Upper lobe of right lung (tissue), 1 donor: ENCODE data around the gene INSL3. TPM values are rescaled to one million over a fixed set of nuclear protein-coding genes. Genes with fewer than 3 reads are reported as not detected.
"Not testable (repeated sequence)": the region's sequence is repeated elsewhere in the genome, so short reads cannot be mapped to it uniquely, and the experiment has no call there.

Experiments used
- ATAC-seq: fragments of 200-7000 bp; cut with Tn5 transposase; one replicate; pipeline ENCODE4 v1.9.1; 2020; ENCODE audit warnings: mild to moderate bottlenecking, moderate library complexity
- DNase-seq: peaks from one replicate; pipeline ENCODE4 v3.0.0-alpha.2; 2020
- H3K27ac ChIP-seq: fragments of 200-600 bp; one replicate; pipeline ENCODE4 v1.8.0; 2022
- H3K27me3 ChIP-seq: fragments of 200-600 bp; one replicate; pipeline ENCODE4 v1.8.0; 2022; ENCODE audit warnings: mild to moderate bottlenecking
- H3K36me3 ChIP-seq: fragments of 200-600 bp; one replicate; pipeline ENCODE4 v1.8.0; 2022
- H3K4me1 ChIP-seq: fragments of 200-600 bp; one replicate; pipeline ENCODE4 v1.8.0; 2022
- H3K4me3 ChIP-seq: fragments of 200-600 bp; one replicate; pipeline ENCODE4 v1.8.0; 2022; ENCODE audit warnings: mild to moderate bottlenecking
- H3K9me3 ChIP-seq: fragments of 200-600 bp; one replicate; pipeline ENCODE4 v1.8.0; 2022
- intact Hi-C: fragments of 100-400 bp; cut with DNase I; formaldehyde crosslinking; loops from one replicate; pipeline ENCODE4 v1.11.0; 2022
- total RNA-seq: library from RNA; stranded (reverse); fragmentation: NEBNext Ultra II Directional; extraction: Animal tissue kit (Norgen Biotek cat#: 25700); gene quantifications from one replicate; pipeline ENCODE4 v1.2.1, GENCODE V29; 2021
- TF ChIP-seq, protein P1 (sequence below): fragments of 200-600 bp; IDR thresholded peaks from one replicate; pipeline ENCODE4 v1.8.0; 2022; ENCODE audit warnings: antibody characterized with exemption
- donor health status: DM: no; HTN: yes; CAD: no; lungs with severe emphysema.

The INSL3 gene
- total RNA-seq, 1 donor from 2014 or later = not detected

DNA sequence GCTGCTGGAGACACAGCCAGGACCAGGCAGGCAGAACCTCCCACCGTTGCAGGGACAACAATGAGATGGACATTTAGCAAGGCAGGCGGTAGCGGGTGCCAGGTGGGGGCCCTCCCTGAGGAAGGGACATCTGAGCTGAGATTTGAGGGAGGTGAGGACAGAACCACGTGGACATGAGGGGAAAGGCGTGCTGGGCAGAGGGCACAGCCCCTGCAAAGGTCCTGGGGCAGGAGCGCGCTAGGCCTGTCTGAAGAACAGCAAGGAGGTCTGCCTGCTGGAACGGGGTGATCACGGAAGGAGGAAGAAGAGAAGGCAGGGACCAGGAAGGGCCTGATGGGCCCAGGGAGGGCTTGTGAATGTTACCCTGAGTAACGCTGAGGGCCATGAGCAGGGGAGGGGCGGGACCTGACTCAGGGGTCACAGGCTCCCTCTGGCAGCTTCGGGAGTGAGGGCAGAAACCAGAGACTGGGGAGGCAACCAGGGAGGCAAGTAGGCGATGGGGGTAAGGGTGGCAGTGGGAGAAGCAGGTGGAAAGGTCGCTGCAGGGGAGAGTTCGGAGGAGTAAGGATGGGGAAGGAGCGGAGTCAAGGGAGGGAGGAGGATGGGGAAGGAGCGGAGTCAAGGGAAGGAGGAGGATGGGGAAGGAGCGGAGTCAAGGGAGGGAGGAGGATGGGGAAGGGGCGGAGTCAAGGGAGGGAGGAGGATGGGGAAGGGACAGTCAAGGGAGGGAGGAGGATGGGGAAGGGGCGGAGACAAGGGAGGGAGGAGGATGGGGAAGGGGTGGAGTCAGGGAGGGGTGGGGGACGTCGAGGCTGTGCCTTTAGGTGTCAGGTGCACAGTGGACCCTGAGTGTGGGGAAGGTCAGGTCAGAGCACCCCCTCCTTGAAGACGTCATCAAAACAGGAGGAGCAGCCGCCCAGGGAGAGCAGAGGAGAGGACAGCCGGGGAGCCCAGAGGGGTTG, 42.1 kb downstream of the INSL3 start:
- peak; percentile 21 for ATAC-seq
- DNase-seq = no peak
- Histone ChIP-seq H3K4me3 (no peak overlapping the region), H3K4me1 (peaks cover 5% of the 10 kb centered on the region), H3K9me3 (no peaks in the 10 kb centered on the region), H3K27ac (no peak overlapping the region), H3K27me3 (peaks cover 14% of the 10 kb centered on the region), H3K36me3 (no peaks in the 10 kb centered on the region)
- intact Hi-C loops = loop anchor here (10.0 kb wide), 1 partner anchor 74 kb away; no protein-coding TSS in a partner anchor
- TF ChIP-seq, protein P1, sequence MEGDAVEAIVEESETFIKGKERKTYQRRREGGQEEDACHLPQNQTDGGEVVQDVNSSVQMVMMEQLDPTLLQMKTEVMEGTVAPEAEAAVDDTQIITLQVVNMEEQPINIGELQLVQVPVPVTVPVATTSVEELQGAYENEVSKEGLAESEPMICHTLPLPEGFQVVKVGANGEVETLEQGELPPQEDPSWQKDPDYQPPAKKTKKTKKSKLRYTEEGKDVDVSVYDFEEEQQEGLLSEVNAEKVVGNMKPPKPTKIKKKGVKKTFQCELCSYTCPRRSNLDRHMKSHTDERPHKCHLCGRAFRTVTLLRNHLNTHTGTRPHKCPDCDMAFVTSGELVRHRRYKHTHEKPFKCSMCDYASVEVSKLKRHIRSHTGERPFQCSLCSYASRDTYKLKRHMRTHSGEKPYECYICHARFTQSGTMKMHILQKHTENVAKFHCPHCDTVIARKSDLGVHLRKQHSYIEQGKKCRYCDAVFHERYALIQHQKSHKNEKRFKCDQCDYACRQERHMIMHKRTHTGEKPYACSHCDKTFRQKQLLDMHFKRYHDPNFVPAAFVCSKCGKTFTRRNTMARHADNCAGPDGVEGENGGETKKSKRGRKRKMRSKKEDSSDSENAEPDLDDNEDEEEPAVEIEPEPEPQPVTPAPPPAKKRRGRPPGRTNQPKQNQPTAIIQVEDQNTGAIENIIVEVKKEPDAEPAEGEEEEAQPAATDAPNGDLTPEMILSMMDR = no peak

DNA sequence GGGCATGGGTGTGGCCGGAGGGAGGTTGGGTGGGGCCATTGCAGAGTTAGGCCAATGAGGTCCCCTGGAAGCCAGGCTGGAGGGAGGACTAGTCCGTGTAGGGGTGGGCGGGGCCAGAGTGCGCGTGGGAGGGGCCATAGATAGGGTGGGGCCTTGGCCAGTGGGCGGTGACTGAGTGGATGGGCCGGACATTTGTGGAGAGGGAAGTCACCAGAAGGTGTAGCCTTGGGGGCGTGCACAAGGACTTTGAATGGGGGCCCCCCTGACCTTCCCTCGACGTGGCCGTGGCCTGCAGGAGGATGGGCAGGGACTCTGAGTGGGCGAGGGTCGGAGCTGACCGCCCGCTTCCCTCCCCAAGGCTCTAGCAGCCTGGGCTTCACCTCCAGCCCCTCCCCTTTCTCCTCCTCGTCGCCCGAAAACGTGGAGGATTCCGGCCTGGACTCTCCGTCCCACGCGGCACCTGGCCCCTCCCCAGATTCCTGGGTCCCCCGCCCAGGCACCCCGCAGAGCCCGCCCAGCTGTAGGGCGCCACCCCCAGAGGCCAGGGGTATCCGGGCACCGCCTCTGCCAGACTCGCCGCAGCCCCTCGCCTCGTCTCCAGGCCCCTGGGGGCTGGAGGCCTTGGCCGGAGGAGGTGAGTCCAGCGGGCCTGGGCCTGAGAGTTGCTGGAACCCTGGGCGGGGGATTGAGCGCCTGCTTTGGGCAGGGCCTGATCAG, 42.9 kb downstream of the INSL3 start:
- intact Hi-C loops = loop anchor here (10.0 kb wide), 1 partner anchor 74 kb away; no protein-coding TSS in a partner anchor
- peak; percentile 80 for ATAC-seq
- Histone ChIP-seq H3K4me1 (peaks cover 5% of the 10 kb centered on the region), H3K4me3 (no peak overlapping the region), H3K27ac (no peak overlapping the region), H3K36me3 (no peaks in the 10 kb centered on the region), H3K27me3 (peaks cover 14% of the 10 kb centered on the region), H3K9me3 (no peaks in the 10 kb centered on the region)
- peak; percentile 90 for DNase-seq
- TF ChIP-seq, protein P1 = no peak

DNA sequence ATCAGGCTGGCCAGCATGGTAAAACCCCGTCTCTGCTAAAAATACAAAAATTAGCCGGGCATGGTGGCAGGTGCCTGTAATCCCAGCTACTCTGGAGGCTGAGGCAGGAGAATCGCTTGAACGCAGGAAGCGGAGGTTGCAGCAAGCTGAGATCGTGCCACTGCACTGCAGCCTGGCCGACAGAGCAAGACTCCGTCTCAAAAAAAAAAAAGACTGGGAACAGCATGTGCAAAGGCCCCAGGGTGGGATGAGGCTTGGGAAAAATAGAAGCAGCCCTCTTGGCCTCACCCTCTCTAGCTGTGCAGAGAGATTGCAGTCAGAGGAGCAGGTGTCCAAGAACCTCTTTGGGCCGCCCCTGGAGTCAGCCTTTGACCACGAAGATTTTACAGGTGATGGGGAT, 43.5 kb downstream of the INSL3 start:
- ATAC-seq, H3K36me3 ChIP-seq: not testable (repeated sequence)
- intact Hi-C loops = loop anchor here (10.0 kb wide), 1 partner anchor 73 kb away; no protein-coding TSS in a partner anchor

DNA sequence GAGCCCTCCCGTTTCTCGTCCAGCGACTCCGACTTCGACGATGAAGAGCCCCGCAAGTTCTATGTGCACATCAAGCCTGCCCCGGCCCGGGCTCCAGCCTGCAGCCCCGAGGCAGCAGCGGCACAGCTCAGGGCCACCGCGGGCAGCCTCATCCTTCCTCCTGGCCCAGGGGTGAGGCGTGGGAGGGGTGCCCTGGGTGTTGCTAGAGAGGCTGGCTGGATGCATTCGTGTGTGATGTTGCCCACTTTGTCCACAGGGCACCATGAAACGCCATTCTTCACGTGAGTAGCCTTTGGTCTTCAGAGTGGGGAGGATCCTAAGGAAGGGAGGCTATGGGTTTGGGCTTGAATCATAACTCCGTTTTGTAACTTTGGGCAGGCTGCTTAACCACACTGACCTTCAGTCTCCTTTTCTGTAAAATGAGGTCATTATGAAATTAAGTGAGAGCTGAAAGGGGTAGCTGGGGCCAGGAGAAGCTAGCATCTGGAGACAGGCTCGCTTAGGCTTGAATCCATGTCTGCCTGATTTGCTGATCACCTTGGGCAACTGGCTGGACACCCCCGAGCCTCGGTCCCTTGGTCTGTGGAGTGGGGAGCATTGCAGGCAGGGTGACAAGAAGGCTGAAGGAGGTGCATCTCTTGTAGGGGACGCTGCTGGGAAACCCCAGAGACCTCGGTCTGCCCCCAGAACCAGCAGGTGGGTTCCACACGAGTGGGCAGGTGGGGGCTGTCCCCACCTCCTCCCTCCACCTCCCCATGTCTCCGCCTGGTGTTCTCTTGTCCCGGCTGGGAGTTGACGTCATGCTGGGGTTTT, 45.1 kb downstream of the INSL3 start:
- ATAC-seq = peak; percentile 69
- peak; percentile 88 for DNase-seq
- H3K27me3 ChIP-seq = peaks cover 13% of the 10 kb centered on the region
- H3K4me3 ChIP-seq = no peak overlapping the region
- no peak overlapping the region for H3K27ac ChIP-seq
- no peaks in the 10 kb centered on the region for H3K36me3 ChIP-seq
- intact Hi-C loops = loop anchor here (10.0 kb wide), 1 partner anchor 71 kb away; no protein-coding TSS in a partner anchor
- TF ChIP-seq, protein P1 = no peak
- H3K9me3 ChIP-seq = no peaks in the 10 kb centered on the region
- H3K4me1 ChIP-seq = peaks cover 5% of the 10 kb centered on the region

More for the DNA sequence above, 43.5 kb downstream of the INSL3 start:
- H3K4me3 ChIP-seq, DNase-seq, H3K9me3 ChIP-seq, H3K27ac ChIP-seq, H3K4me1 ChIP-seq: not testable (repeated sequence)
- H3K27me3 ChIP-seq = peaks cover 14% of the 10 kb centered on the region

DNA sequence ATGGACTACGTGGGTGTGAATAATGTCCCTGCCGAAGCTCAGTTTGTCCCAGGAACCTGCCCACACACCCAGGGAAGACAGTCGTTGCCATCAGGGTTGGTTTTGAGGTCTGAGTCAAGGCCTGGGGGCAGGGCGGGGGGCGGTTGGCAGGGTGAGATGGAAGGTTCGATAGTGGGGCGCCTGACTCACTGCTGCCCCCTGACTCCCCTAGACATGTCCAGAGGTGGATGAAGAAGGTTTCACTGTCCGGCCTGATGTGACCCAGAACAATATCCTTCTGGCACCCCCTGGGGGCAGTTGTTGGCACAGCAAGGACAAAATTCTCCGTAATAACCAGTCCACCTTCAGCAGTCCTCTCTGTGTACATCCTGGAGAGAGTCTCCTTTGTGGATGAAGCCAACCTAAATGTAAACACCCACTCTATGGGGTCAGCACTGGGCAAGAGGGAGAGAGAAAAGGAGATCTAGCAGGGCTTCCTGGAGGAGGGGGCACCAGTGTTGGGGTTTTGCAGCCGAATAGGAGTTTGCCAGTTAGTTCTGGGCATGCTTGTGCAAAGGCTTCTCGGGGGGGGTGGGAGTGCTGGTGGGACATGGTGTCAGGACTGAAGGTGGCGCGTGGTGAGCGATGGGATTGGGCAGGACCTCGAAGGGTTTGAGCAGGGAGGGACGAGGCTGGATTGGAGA, 45.9 kb downstream of the INSL3 start:
- intact Hi-C loops = loop anchor here (10.0 kb wide), 1 partner anchor 71 kb away; no protein-coding TSS in a partner anchor
- peaks cover 5% of the 10 kb centered on the region for H3K4me1 ChIP-seq
- ATAC-seq (peak; percentile 4), DNase-seq (no peak)
- no peak overlapping the region for H3K4me3 ChIP-seq
- no peaks in the 10 kb centered on the region for H3K36me3 ChIP-seq
- TF ChIP-seq, protein P1 = peak; percentile 49
- no peak overlapping the region for H3K27ac ChIP-seq
- H3K27me3 ChIP-seq = peaks cover 6% of the 10 kb centered on the region
- no peaks in the 10 kb centered on the region for H3K9me3 ChIP-seq
